Measurements from ENCODE around the gene FAM151A. TPM values are rescaled to one million over a fixed set of nuclear protein-coding genes. Genes with fewer than 3 reads are reported as not detected.

FAM151A gene
- total RNA-seq: not detected in 2 replicates

GRCh38 chr1:54623216-54624007 lies at the start of gene FAM151A:
Gene FAM151A (minus strand): TSS chr1:54623525. CDS start chr1:54623395, 130 bp downstream.

DNA sequence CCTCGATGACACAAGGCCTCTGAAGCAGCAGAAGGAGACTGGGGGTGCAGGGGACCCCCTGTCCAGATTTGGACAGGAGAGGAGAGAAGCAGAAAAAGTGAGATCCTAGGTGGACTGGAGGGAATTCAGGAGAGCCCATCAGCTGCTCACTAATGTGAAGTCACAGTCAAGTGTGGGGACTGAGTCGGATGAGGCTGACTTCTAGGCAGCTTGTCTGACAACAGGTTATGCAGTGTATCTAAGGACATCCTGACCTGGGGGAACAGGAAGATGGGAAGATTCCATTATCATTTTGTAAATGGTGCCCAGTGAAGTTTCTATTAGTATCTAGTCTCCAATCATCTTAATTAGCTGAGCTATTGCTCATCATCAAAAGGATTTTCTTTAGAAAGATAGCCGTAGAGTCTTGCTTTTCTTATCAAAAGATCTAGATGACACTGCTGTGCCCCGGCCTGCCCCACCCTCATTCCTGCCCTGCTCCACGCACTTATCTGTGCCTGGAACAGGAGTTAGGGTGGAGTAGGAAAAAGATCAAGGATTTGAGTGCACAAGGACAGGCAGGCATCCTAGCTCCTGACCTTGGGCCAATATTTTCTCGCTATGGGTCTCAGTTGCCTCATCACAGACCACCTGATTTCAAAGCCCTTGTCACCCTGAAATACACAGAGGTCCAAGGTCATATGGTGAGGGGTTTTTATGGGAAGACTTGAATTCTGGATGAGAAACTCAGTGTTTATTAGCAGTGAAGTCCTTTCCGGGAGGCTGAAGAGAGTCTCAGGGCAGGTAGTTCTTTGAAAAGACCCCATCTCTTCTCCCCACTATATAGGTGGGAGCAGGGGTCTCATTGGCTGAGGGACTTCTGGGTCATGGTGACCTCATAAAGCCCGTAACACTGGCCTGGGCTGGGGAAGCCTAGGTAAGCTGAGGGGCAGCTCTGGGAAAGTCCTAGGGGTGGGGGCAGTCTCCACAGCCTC lies 17.8 kb upstream of the FAM151A start, which contains the start of gene MROH7:
Gene MROH7 (plus strand): TSS at position 924 of the 974 bp plus-strand sequence. CDS start 11,141 bp downstream, outside the sequence.

Other genes starting within 250 kb of the FAM151A start
- 11.4 and 25.4 TPM in 2 replicates for gene SSBP3, start 217.1 kb downstream of the FAM151A start, total RNA-seq
- gene ACOT11, start 75.3 kb downstream of the FAM151A start, total RNA-seq: 2.9 and 3.7 TPM in 2 replicates
- gene MROH7, start 18.3 kb upstream of the FAM151A start, total RNA-seq: under 0.01 and 0.37 TPM in 2 replicates
- 26.1 and 29.3 TPM in 2 replicates for gene TTC4, start 92.3 kb upstream of the FAM151A start, total RNA-seq
- gene PARS2, start 141.0 kb upstream of the FAM151A start, total RNA-seq: 4.4 and 5.9 TPM in 2 replicates
- gene TTC22, start 177.8 kb upstream of the FAM151A start, total RNA-seq: not detected in 2 replicates